ENCODE results near the gene ROPN1L.

GRCh38 chr5:10475931-10476676 is 34.4 kb downstream of the ROPN1L start:
- TF ChIP-seq CTCF (IDR thresholded peaks at IDR 0.05; ENCODE audit: poor library complexity), result no peak
- TF ChIP-seq EZH2 (IDR thresholded peaks at IDR 0.05; ENCODE audit: borderline replicate concordance), result no peak

All from hepatocyte (in vitro differentiated cells).